ENCODE results near the gene BSND.

The BSND gene

GRCh38 chr1:55045430-55045829 is 46.7 kb downstream of the BSND start:
- DNase-seq (ENCODE audit: low read depth, low spot score), result no peak

- DNase-seq (ENCODE audit: low read depth, low spot score), result no peak
These were observed 48.1 kb downstream of the BSND start for GRCh38 chr1:55046871-55047270.

- DNase-seq (ENCODE audit: low read depth, low spot score), result no peak
These were observed 48.9 kb downstream of the BSND start for GRCh38 chr1:55047611-55048010.

GRCh38 chr1:55048453-55049270 is 49.9 kb downstream of the BSND start:
- DNase-seq (ENCODE audit: low read depth, low spot score), result no peak

- no peak for DNase-seq (ENCODE audit: low read depth, low spot score)
These were observed 50.7 kb downstream of the BSND start for GRCh38 chr1:55049271-55049913.

GRCh38 chr1:55049914-55050278 is 51.2 kb downstream of the BSND start:
- no peak for DNase-seq (ENCODE audit: low read depth, low spot score)

- peak; percentile 50 for DNase-seq (ENCODE audit: low read depth, low spot score)
These were observed 51.5 kb downstream of the BSND start for GRCh38 chr1:55050283-55050682.

GRCh38 chr1:55051169-55051568 is 52.4 kb downstream of the BSND start:
- DNase-seq (ENCODE audit: low read depth, low spot score), result no peak

GRCh38 chr1:55051621-55052020 is 52.9 kb downstream of the BSND start:
- DNase-seq (ENCODE audit: low read depth, low spot score), result no peak

- DNase-seq (ENCODE audit: low read depth, low spot score), result no peak
These were observed 53.7 kb downstream of the BSND start for GRCh38 chr1:55052221-55053142.

- no peak for DNase-seq (ENCODE audit: low read depth, low spot score)
These were observed 54.7 kb downstream of the BSND start for GRCh38 chr1:55053265-55053954.

GRCh38 chr1:55054396-55054795 is 55.7 kb downstream of the BSND start:
- no peak for DNase-seq (ENCODE audit: low read depth, low spot score)

- DNase-seq (ENCODE audit: low read depth, low spot score), result no peak
These were observed 56.5 kb downstream of the BSND start for GRCh38 chr1:55055084-55055882.

GRCh38 chr1:55055951-55056631 is 57.4 kb downstream of the BSND start:
- DNase-seq (ENCODE audit: low read depth, low spot score), result no peak

- DNase-seq (ENCODE audit: low read depth, low spot score), result no peak
These were observed 57.9 kb downstream of the BSND start for GRCh38 chr1:55056632-55056992.

GRCh38 chr1:55057270-55057955 is 58.7 kb downstream of the BSND start:
- DNase-seq (ENCODE audit: low read depth, low spot score), result no peak

- no peak for DNase-seq (ENCODE audit: low read depth, low spot score)
These were observed 59.2 kb downstream of the BSND start for GRCh38 chr1:55057956-55058298.

- no peak for DNase-seq (ENCODE audit: low read depth, low spot score)
These were observed 60.8 kb downstream of the BSND start for GRCh38 chr1:55059302-55060132.

Data from brain pericyte (primary cell).